Bronchial epithelial cell (primary cell): ENCODE results near the gene SDS. TPM values are rescaled to one million over a fixed set of nuclear protein-coding genes. Genes with fewer than 3 reads are reported as not detected.

Source experiments
- DNase-seq: peaks from one replicate; pipeline ENCODE4 v3.0.0-alpha.2; 2010; ENCODE audit warnings: low read depth
- FAIRE-seq: peaks from 2 replicates; lab custom pipeline; 2011; peaks lifted over from hg19 to GRCh38; lab: Jason Lieb, UNC
- H3K27me3 ChIP-seq: 2 replicates; pipeline ENCODE4 v1.5.1; 2011; ENCODE audit warnings: low read length; ENCODE audit not compliant: control insufficient read depth, insufficient read depth
- H3K36me3 ChIP-seq: 2 replicates; pipeline ENCODE4 v1.5.1; 2011; ENCODE audit warnings: low read length; ENCODE audit not compliant: control insufficient read depth, insufficient read depth
- H3K4me3 ChIP-seq: 2 replicates; pipeline ENCODE4 v1.5.1; 2011; ENCODE audit warnings: mild to moderate bottlenecking, low read depth, low read length, control low read depth
- CTCF ChIP-seq: IDR thresholded peaks from 2 replicates; pipeline ENCODE4 v1.5.1; 2011; ENCODE audit warnings: mild to moderate bottlenecking, moderate library complexity, low read length, control low read depth, inconsistent platforms; ENCODE audit not compliant: insufficient read depth, severe bottlenecking
- total RNA-seq: library from RNA; depleted of rRNA; stranded (reverse); fragments of >200 nt; gene quantifications from 2 replicates; pipeline ENCODE4 v1.2.1, GENCODE V29; 2014

SDS gene
- total RNA-seq, 1 donor from 2014 or later: not detected

- FAIRE-seq: no peak
- TF ChIP-seq CTCF: no peak
- H3K4me3 ChIP-seq: no peak overlapping the region
These were observed 32.9 kb upstream of the SDS start for GRCh38 chr12:113436586-113436985.

GRCh38 chr12:113435367-113435766 lies 31.7 kb upstream of the SDS start:
- no peaks in the 10 kb centered on the region for H3K27me3 ChIP-seq
- no peaks in the 10 kb centered on the region for H3K36me3 ChIP-seq
- no peak for DNase-seq
- no peak overlapping the region for H3K4me3 ChIP-seq
- no peak for FAIRE-seq
- no peak for TF ChIP-seq CTCF

More at GRCh38 chr12:113436586-113436985, 32.9 kb upstream of the SDS start:
- H3K27me3 ChIP-seq: peaks cover 2% of the 10 kb centered on the region
- DNase-seq: no peak
- H3K36me3 ChIP-seq: no peaks in the 10 kb centered on the region

- no peak for TF ChIP-seq CTCF
- Histone ChIP-seq H3K4me3 (no peak overlapping the region), H3K27me3 (no peaks in the 10 kb centered on the region), H3K36me3 (no peaks in the 10 kb centered on the region)
- no peak for FAIRE-seq
- no peak for DNase-seq
These were observed 29.3 kb upstream of the SDS start for GRCh38 chr12:113432986-113433385.

GRCh38 chr12:113428482-113428881 lies 24.8 kb upstream of the SDS start:
- Histone ChIP-seq H3K27me3 (no peaks in the 10 kb centered on the region), H3K36me3 (no peaks in the 10 kb centered on the region), H3K4me3 (no peak overlapping the region)
- DNase-seq (no peak), FAIRE-seq (no peak)
- no peak for TF ChIP-seq CTCF

- DNase-seq (no peak), FAIRE-seq (no peak)
- Histone ChIP-seq H3K4me3 (no peak overlapping the region), H3K36me3 (no peaks in the 10 kb centered on the region), H3K27me3 (no peaks in the 10 kb centered on the region)
- no peak for TF ChIP-seq CTCF
These were observed 24.2 kb upstream of the SDS start for GRCh38 chr12:113427882-113428281.

GRCh38 chr12:113425960-113426453 lies 22.3 kb upstream of the SDS start:
- Histone ChIP-seq H3K27me3 (no peaks in the 10 kb centered on the region), H3K4me3 (no peak overlapping the region), H3K36me3 (no peaks in the 10 kb centered on the region)
- no peak for TF ChIP-seq CTCF
- FAIRE-seq (no peak), DNase-seq (no peak)
